Adrenal gland (tissue), 12 donors: ENCODE results near the gene RANGAP1. TPM values are rescaled to one million over a fixed set of nuclear protein-coding genes. Genes with fewer than 3 reads are reported as not detected.

Source experiments
- DNase-seq, 7 donors: peaks; one replicate each; pipeline ENCODE4 v3.0.0-alpha.2; 2019 to 2020
- H3K27ac ChIP-seq, 5 donors: fragments of 200-600 bp; sonication (generic) in 4 of 5; 1 replicate in 3 of 5; 2 replicates in 2 of 5; pipeline versions ENCODE4 v1.5.1 to v1.8.0; 2016 to 2020; ENCODE audit warnings: mild to moderate bottlenecking in 1 of 5
- H3K27me3 ChIP-seq: fragments of 200-600 bp; 2 replicates; pipeline ENCODE4 v1.8.0; 2021
- H3K36me3 ChIP-seq, 2 donors: fragments of 200-600 bp; replicated peaks in 1 of 2; 1 replicate in 1 of 2; 2 replicates in 1 of 2; pipeline versions ENCODE4 v1.5.1 to v1.8.0; 2018 to 2022
- H3K4me1 ChIP-seq, 2 donors: fragments of 200-600 bp; replicated peaks in 1 of 2; 1 replicate in 1 of 2; 2 replicates in 1 of 2; pipeline versions ENCODE4 v1.5.1 to v1.8.0; 2018 to 2021
- H3K4me3 ChIP-seq, 4 donors: fragments of 200-600 bp; sonication (generic) in 3 of 4; one replicate each; pipeline ENCODE4 v1.5.1; 2016 to 2018
- H3K9me3 ChIP-seq, 3 donors: fragments of 200-600 bp; sonication (generic) in 1 of 3; replicated peaks in 1 of 3; 1 replicate in 2 of 3; 2 replicates in 1 of 3; pipeline versions ENCODE4 v1.5.1 to v1.8.0; 2016 to 2021
- CTCF ChIP-seq, 6 experiments: fragments of 450-650 bp in 4 of 6; fragments of 200-600 bp in 2 of 6; sonication (generic) in 1 of 6; IDR thresholded peaks; 1 replicate in 5 of 6; 2 replicates in 1 of 6; pipeline versions ENCODE4 v1.5.1 to v1.8.0; 2016 to 2021; ENCODE audit warnings: antibody characterized with exemption in 6 of 6, mild to moderate bottlenecking in 2 of 6, moderate library complexity in 1 of 6
- POLR2A ChIP-seq, 2 donors: fragments of 450-650 bp; IDR thresholded peaks; one replicate each; pipeline ENCODE4 v1.6.1; 2017; ENCODE audit warnings: antibody characterized with exemption in 2 of 2, mild to moderate bottlenecking in 2 of 2, moderate library complexity in 1 of 2
- WGBS, 4 donors: extraction: QIAGEN DNeasy Blood & Tissue Kit in 2 of 4; methylation state at CpG; one replicate each; pipeline versions ENCODE4 v1.1.5 to v1.1.7; 2013 to 2017; 5-methylcytosine and 5-hydroxymethylcytosine counted together
- intact Hi-C, 2 donors: fragments of 100-400 bp; cut with DNase I; formaldehyde crosslinking; loops; one replicate each; pipeline versions ENCODE4 v1.14.1 to v1.15.0; 2022 to 2023
- polyA plus RNA-seq, 3 donors: library from polyadenylated mRNA; stranded (reverse); fragments of 200-250 nt in 2 of 3; fragments of 350-450 nt in 1 of 3; fragmentation: Illumina TruSeq in 1 of 3; extraction: RNeasy Lipid Tissue Mini Kit (QIAGEN cat#74804) in 1 of 3; gene quantifications; one replicate each; pipeline ENCODE4 v1.2.3, GENCODE V29; 2013 to 2014
- total RNA-seq, 9 donors: library from RNA; depleted of rRNA in 4 of 9; stranded (reverse); fragments of >200 nt in 4 of 9; fragments of 120-200 nt in 1 of 9; fragmentation: NEBNext Ultra II Directional in 1 of 9; extraction: Animal tissue kit (Norgen Biotek cat#: 25700) in 1 of 9; gene quantifications; one replicate each; pipeline versions ENCODE4 v1.1.0 to v1.2.4, GENCODE V29; 2013 to 2023
- donor health status: healthy with polysubstance abuse.
- donor health status: Bipolar disorder and iron deficiency.
- donor health status: DM: yes; HTN: yes; CAD: no.
- donor health status: DM: no; HTN: no; CAD: no.
- donor health status: DM: no; HTN: no; CAD: no.
- donor health status: DM: yes; HTN: yes; CAD: no.

Gene RANGAP1
- total and polyA plus RNA-seq, 12 donors: 56.6 to 134 (median 76.7) TPM

GRCh38 chr22:41324821-41325528 is 39.0 kb upstream of the RANGAP1 start:
- WGBS, 4 donors: 90 to 93% (median 92%) methylated on average over 4 to 5 of the region's 5 CpGs

GRCh38 chr22:41320416-41321240 is 34.6 kb upstream of the RANGAP1 start:
- peaks cover 0 to 44% of the 10 kb centered on the region in 2 donors for H3K36me3 ChIP-seq
- no peaks in the 10 kb centered on the region for H3K27me3 ChIP-seq
- intact Hi-C loops: no loop called here
- no peak overlapping the region for H3K4me3 ChIP-seq
- no peaks in the 10 kb centered on the region for H3K9me3 ChIP-seq
- TF ChIP-seq POLR2A (IDR thresholded peaks at IDR 0.05) (no peak), CTCF (IDR thresholded peaks at IDR 0.05) (no peak)
- H3K27ac ChIP-seq: no peak overlapping the region
- no peaks in the 10 kb centered on the region for H3K4me1 ChIP-seq
- 91 to 94% (median 93%) methylated on average over 16 of the region's 16 CpGs for WGBS, 4 donors
- no peak for DNase-seq

More at GRCh38 chr22:41324821-41325528, 39.0 kb upstream of the RANGAP1 start:
- Histone ChIP-seq H3K27ac (no peak overlapping the region), H3K36me3 (peaks cover 0 to 82% of the 10 kb centered on the region in 2 donors), H3K4me3 (no peak overlapping the region), H3K4me1 (no peaks in the 10 kb centered on the region), H3K9me3 (no peaks in the 10 kb centered on the region), H3K27me3 (no peaks in the 10 kb centered on the region)
- DNase-seq: no peak
- TF ChIP-seq CTCF (IDR thresholded peaks at IDR 0.05) (no peak), POLR2A (IDR thresholded peaks at IDR 0.05) (no peak)
- intact Hi-C loops: no loop called here

- WGBS, 4 donors: 76 to 91% (median 80%) methylated on average over 1 of the region's 1 CpG
- TF ChIP-seq CTCF (IDR thresholded peaks at IDR 0.05) (no peak), POLR2A (IDR thresholded peaks at IDR 0.05) (no peak)
- Histone ChIP-seq H3K4me1 (no peaks in the 10 kb centered on the region), H3K4me3 (no peak overlapping the region), H3K27ac (no peak overlapping the region), H3K27me3 (no peaks in the 10 kb centered on the region), H3K9me3 (no peaks in the 10 kb centered on the region), H3K36me3 (peaks cover 0 to 2% of the 10 kb centered on the region in 2 donors)
- intact Hi-C loops: no loop called here
- DNase-seq: no peak
Measured at GRCh38 chr22:41315586-41315985, 29.6 kb upstream of the RANGAP1 start.

GRCh38 chr22:41314821-41315220 is 28.8 kb upstream of the RANGAP1 start:
- H3K9me3 ChIP-seq: no peaks in the 10 kb centered on the region
- WGBS, 4 donors: 81 to 87% (median 84%) methylated on average over 8 of the region's 8 CpGs
- no peaks in the 10 kb centered on the region for H3K36me3 ChIP-seq
- no peak overlapping the region for H3K27ac ChIP-seq
- intact Hi-C loops: no loop called here
- DNase-seq: no peak
- H3K4me3 ChIP-seq: no peak overlapping the region
- TF ChIP-seq CTCF (IDR thresholded peaks at IDR 0.05): no peak
- TF ChIP-seq POLR2A (IDR thresholded peaks at IDR 0.05): no peak
- H3K27me3 ChIP-seq: no peaks in the 10 kb centered on the region
- no peaks in the 10 kb centered on the region for H3K4me1 ChIP-seq
